ENCODE measurements around the gene AGAP2.

GRCh38 chr12:57775044-57775443 lies 36.5 kb upstream of the AGAP2 start:
- no peak for TF ChIP-seq POLR2AphosphoS5 (IDR thresholded peaks at IDR 0.05)
- TF ChIP-seq, protein P1, sequence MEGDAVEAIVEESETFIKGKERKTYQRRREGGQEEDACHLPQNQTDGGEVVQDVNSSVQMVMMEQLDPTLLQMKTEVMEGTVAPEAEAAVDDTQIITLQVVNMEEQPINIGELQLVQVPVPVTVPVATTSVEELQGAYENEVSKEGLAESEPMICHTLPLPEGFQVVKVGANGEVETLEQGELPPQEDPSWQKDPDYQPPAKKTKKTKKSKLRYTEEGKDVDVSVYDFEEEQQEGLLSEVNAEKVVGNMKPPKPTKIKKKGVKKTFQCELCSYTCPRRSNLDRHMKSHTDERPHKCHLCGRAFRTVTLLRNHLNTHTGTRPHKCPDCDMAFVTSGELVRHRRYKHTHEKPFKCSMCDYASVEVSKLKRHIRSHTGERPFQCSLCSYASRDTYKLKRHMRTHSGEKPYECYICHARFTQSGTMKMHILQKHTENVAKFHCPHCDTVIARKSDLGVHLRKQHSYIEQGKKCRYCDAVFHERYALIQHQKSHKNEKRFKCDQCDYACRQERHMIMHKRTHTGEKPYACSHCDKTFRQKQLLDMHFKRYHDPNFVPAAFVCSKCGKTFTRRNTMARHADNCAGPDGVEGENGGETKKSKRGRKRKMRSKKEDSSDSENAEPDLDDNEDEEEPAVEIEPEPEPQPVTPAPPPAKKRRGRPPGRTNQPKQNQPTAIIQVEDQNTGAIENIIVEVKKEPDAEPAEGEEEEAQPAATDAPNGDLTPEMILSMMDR (IDR thresholded peaks at IDR 0.05) = no peak

Data from transverse colon (tissue), 4 donors.